GM19468 (cell line): ENCODE results near the gene FCRLB.
"Not testable (repeated sequence)": the region's sequence is repeated elsewhere in the genome, so short reads cannot be mapped to it uniquely, and the experiment has no call there.

Experiments used
- ATAC-seq: cut with Tn5 transposase; IDR thresholded peaks from one replicate; pipeline ENCODE4 v1.9.1; 2021; ENCODE audit warnings: mild to moderate bottlenecking, moderate library complexity, moderate number of reproducible peaks; ENCODE audit not compliant: unreplicated experiment; ENCODE audit errors: extremely low read depth

Gene FCRLB

DNA sequence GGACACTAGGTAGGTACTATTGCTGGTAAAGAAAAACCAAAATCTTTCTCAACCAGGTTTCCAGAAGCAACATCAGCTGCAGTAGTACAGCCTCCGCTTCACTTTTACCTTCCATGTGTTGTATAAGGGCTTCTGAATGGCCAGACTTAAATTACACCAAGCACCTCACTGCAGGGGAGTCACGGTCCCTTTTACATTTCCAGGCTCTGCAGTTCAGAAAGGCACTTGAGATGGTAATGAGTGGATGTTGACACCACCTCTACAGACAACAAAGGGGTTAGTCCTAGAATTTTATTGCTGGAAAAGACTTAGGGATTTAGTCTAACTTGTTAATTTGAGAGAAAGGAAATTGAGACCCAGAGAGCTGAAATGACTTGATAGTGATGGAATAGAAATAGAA lies 16.3 kb downstream of the FCRLB start:
- no peak for ATAC-seq

DNA sequence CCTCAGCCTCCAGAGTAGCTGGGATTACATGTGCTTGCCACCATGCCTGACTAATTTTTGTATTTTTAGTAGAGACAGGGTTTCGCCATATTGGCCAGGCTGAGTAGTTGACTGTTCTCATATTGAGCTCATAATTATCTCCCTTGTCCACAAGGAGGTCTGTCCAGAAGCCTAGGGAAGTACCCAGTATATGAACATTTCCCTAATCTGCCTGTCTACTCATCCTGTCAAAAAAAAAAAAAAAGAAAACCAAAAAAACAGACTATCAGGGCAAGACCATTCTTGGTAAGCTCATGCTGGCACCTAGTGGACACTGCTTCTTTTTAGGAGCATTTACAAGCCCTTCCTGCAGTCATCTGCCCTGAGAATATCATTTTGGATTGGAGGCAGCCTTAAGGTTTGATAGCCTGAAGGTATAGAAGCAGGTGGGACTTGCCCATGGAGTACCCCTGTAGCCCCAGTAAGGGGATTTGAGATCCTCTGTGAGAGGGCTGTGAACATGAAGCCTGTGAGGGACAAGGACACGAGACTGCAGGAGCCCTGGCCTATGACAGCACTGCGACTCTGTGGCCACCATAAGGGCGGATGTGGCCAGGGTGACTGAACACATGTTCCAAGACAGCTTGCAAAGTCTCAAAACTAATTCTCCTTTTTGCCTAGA lies 17.4 kb downstream of the FCRLB start:
- ATAC-seq = peak; percentile 33

DNA sequence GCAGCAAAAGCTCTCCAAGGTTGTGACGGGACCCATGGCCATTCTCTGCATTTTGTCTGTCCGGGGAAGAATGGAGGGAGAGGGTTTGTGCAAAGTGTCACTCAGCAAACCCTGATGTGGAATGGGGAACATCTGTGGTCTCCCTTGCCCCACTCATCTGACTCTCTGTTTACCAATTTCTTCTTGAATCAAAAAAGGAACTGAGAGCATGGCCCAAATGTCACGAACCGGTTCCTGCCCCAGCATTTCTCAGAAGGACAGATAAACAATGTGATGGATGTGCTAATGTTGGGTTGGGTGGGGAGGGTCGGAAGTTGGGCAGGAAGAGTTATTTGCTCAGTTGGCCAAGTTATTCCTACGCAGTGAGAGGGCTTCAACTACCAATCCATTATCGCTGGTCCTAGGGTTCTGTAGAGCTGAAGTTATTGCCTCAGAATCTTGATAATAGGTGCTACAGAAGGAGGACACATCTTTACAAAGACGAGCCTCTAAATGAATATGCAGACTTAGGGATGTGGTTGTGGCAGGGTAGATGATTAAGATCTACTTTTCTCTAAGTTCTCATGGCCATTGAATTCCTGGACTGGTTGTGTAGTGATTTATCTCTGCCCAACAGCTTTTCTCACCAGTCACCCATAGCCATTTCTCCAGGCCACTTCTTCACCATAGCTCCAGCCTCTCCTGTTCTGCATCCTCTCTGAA lies 18.7 kb downstream of the FCRLB start:
- ATAC-seq = no peak

DNA sequence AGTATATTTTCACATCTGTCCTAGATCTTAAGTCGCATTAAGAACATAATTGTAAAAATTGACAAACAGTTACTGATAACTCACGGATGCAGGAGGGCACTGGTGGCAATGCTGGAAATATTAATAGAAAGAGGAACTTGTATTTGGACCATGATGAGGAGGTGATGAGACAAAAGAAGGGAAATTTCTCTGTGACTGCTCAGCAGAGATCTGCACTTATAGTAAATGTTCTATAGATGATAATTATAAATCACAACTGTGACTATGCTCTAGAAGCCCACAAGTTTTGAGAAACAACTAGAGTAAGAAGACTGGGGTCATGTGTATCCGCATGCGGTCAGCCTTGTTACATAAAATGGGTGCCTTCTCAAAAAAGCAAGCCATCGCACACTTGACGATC lies 19.6 kb downstream of the FCRLB start:
- no peak for ATAC-seq

DNA sequence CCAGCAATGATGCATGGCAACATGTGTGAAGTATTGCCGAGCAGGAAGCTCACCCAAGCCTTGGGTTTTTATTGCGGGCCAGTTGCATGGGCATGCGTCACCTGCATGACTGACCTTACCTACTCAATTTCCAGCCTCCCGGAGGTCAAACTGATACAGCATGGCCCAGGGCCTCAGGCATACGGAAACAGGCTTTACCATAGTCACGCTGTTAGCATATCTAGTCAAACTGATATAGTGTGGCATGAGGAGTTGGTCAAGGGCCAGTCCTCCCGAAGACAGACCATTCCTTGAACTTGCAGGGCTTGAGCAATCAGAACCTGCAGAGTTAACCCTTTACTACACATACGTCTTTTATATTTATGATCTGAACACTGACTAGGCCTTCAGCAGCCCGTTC lies 21.9 kb downstream of the FCRLB start:
- ATAC-seq = no peak

DNA sequence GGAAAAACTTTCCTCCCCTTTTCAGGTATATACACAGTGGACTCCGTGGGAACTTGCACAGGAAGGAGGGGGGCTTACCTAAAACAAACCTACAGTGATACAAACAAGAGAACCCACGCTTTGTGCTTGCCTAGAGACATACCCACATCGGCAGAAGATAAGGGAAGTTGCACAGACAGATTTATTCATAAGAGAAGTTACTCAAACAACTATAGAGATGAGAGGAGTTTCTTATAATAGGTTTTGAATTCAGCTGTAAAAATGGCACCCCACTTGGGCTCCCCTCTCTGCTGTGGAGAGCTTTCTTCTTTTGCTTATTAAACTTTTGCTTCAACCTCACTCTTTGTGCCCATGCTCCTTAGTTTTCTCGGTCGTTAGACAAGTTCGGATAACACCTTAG lies 26.5 kb downstream of the FCRLB start:
- no peak for ATAC-seq

DNA sequence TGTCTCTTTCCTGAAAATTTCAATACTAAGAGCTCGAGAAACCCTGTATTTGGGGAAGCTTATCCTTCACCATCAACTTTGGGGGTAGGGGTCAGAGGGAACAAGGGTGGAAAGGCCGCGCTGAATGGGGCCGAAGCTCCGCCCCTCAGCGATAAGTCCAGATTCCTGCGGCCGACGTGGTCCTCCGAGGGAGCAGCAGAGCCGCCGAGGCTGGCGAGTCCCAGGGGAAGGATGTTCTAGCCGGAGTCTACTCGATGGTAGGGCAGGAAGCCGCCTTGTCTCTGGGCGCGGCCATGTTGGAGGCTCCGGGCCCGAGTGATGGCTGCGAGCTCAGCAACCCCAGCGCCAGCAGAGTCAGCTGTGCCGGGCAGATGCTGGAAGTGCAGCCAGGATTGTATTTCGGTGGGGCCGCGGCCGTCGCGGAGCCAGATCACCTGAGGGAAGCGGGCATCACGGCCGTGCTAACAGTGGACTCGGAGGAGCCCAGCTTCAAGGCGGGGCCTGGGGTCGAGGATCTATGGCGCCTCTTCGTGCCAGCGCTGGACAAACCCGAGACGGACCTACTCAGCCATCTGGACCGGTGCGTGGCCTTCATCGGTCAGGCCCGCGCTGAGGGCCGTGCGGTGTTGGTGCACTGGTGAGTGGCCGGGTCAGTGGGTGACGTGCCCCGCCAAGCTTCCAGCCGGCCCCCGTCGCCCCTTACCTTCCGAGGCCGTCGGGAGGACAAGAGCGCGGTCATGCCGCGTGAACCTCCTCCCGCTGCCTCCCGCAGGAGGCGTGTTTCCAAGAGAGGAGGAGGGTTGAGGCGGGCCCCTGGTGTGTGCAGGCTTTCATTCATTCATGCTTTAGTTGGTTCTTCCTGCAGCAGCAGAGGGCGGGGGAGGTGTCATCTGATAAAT lies 28.4 kb downstream of the FCRLB start, which contains the start of gene DUSP12:
Gene DUSP12 (plus strand): TSS at position 278 of the 899 bp plus-strand sequence. CDS start 16 bp downstream, at position 294.
- peak; percentile 93 for ATAC-seq

DNA sequence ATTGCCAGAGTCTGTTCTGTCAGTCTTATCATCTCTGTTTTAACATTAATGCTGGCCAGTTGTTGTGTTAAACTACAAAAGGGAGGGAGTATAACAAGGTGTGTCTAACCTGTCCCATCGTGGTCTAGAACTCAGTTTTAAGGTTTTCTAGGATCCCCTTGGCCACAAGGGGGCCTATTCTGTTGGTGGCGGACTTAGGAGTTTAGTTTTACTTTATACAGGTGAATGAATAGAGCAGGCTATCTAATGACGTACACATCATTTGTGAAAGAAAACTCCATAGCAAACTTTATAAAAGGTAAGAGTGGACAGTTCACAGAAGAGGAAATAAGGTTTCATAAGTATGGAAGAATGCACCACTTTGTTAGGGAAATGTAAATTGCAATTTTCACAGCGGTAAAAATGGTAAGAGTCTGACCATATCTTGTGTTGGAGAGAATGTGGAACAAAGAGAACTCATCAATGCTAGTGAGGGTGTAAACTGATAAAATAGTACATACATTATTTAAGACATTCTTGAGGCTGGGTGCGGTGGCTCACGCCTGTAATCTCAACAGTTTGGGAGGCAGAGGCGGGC lies 42.3 kb downstream of the FCRLB start:
- no peak for ATAC-seq

DNA sequence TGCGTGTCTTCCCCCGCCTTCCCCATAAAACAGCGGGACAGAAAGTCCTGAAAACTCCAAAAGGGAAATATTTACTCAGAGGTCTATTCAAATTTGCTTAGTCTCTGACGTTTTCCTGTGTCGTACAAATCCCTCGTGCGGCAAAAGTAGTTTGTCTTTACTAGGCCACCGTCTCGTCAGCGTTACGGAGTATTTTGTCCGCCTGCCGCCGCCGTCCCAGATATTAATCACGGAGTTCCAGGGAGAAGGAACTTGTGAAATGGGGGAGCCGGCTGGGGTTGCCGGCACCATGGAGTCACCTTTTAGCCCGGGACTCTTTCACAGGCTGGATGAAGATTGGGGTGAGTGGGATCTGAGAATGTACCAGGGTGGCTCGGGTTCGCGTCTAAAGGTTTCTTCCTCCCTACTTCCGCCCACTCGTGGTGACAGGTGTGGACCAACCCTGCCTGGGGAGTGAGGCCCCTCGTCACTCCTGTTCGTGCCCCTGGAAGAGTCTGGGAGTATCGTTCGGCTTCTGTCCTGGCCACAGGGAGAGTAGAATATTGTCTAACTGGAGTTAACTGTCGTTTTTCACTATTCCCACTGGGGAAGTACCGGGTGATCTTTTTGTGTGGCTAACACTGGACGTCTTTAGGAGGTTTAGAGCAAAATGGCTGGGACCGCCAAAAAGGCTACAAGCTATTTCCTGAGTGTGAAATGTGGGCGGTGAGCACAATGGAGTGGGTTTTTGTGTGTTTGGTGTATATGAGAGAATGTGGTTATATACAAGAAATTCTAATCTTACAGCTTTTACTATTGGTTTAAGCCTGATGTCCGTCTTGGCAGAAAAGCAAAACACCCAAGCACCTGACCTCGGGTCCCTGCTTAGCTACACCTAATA lies 45.0 kb downstream of the FCRLB start, which contains the start of gene ATF6:
Gene ATF6 (plus strand): TSS at position 219 of the 880 bp plus-strand sequence. CDS start 41 bp downstream, at position 260.
- ATAC-seq = no peak

DNA sequence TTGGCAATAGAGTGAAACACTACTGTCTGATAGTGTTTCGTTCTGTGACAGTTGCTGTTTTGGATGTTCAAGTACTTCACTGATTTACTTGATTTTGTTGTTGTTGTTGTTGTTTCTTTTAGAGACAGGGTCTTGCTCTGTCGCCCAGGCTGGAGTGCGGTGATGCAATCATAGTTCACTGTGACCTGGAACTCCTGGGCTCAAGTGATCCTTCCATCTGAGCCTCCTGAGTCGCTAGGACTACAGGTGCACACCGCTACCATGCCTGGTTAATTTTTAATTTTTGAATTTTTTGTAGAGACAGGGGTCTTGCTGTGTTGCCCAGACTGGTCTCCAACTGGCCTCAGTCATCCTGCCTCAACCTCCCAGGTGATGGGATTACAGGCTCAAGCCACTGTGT lies 47.1 kb downstream of the FCRLB start:
- ATAC-seq = no peak

DNA sequence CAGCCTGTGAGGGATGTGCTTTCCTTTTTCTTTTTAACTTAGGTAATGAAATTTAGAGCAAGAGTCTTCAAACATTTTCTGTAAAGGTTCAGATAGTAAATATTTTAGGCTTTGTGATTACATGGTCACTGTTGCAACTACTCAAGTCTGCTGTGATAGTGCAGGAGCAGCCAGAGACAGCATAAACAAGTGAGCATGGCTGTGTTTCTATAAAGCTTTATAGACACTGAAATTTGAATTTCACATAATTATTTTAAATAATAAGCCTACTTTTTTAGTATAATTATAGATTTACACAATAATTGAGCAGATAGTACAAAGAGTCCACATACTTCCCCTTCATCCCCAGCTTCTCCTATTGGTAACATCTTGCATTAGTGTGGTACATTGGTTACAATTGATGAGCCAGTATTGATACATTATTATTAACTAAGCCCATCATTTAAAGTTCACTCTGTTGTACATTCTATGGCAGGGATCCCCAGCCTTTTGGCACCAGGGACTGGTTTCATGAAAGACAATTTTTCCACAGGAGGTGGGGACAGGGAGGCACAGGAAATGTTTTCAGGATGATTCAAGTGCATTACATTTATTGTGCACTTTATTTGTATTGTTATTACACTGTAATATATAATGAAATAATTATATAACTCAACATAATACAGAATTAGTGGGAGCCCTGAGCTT lies 47.8 kb downstream of the FCRLB start:
- no peak for ATAC-seq

DNA sequence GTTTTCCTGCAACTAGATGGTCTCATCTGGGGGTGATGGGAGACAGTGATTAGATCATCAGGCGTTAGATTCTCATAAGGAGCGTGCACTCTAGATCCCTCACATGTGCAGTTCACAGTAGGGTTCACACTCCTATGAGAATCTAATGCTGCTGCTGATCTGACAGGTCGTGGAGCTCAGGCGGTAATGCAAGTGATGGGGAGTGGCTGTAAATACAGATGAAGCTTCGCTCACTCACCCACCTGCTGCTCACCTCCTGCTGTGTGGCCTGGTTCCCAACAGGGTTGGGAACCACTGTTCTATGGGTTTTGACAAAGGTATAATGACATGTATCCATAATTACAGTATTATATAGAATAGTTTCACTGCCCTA lies 48.3 kb downstream of the FCRLB start:
- not testable (repeated sequence) for ATAC-seq

DNA sequence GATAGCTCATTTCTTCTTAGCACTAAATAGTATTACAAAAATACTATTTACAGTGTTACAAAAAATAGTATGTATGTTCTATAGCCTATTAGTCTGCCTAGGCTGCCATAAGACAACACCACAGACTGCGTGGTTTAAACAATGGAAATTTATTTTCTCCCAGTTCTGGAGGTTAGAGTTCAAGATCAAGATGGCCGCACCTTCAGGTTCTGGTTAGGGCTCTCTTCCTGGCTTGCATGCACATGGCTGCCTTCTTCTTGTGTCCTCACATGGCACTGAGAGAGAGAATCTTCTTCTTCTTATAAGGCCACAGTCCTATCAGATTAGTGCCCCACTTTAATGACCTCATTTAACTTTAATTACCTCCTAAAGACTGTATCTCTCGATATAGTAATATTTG lies 48.9 kb downstream of the FCRLB start:
- no peak for ATAC-seq

DNA sequence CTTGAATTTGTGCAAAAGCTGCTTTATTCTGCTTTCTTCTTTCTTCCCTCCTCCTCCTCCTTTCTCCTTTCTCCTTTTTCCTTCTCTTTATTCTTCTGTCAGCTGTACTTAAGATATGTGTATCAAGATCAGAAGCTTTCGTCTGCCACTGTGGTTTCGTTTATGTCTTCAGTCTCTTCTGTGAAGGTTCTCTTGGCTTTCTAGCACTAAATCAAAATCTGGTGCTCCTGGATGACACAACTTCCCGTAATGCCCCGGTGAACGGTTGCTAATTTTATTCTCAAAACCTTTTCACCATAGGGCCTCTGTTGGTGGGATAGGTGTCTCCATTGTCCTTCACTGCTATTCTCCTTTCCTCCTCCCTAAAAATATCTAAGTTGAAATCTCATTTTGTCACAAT lies 49.8 kb downstream of the FCRLB start:
- no peak for ATAC-seq

DNA sequence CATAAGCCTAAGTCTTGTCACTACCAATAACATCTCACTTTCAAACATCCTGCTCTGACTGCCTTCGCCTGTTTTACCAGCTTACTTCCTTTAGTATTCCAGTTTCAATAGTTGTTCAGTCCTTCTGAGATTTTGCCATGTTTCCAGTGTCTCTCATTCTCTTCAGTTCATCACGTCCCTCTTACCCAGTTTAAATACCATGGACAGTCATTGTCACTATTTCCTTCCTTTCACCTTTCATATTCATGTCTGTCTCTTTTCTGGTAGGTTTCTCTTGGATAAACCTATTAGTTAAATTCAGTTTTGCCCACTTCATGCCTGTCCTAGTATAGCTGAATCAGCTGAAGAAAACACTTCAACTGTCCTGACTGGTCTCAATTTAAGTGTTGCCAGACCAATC lies 50.6 kb downstream of the FCRLB start:
- no peak for ATAC-seq

DNA sequence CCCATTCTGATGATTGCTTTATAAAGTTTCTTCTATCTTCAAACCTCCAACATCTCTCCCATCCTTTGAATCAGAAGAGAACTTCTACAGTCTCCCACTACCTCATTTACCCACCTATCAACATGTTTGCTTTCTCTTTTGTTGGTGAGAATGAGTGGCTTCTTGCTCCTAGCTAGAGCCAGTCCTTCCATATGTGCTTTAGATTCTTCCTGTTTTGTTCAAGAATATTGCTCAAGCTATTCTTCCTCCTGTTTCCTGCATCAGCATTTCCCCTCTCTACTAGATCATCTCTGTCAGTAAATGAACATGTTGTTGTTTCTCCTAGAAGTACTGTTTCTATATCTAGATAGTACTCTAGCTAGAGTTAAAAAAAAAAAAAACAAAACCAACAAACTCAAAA lies 51.1 kb downstream of the FCRLB start:
- ATAC-seq = no peak

DNA sequence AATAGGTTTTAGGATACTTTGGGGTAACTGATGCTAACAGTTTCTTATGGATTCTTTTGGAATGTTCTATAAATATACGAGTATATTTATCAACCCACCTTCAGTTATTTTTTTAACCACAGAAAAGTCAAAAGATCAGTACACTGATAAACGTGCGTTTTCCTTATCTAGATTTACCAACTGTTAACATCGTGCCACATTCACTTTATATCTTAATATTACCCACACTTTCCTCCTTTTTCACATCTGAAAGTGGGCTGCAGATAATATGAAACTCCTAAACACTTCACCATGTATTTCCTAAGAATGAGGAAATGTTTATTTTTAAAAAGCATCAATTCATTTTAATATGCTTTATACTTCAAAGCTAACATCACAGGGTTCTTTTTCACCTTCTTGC lies 52.4 kb downstream of the FCRLB start:
- ATAC-seq = no peak

DNA sequence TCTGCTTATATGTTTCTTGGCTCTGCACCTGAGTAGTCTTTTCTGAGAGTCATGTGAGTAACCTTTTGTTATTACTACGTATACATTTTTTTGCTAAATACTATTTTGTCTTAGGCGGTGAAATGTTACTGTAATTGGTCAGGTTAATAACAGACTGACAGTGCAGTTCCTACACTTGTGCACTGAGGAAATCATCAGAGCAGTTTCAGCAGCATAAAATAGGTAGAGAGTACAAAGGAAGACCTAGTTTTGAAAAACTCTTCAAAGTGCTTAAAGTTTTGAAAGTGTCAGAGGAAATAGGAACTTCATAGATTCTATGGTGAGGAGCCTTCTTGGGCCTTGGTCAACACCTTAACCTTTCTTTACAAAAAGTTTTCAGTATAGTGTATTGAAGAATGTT lies 55.9 kb downstream of the FCRLB start:
- no peak for ATAC-seq
